IMR-90 (cell line): Measurements from ENCODE around the gene CCDC170. TPM values are rescaled to one million over a fixed set of nuclear protein-coding genes. Genes with fewer than 3 reads are reported as not detected.

Experiments used
- microRNA-seq, 2 experiments: library from miRNA; stranded (forward) in 1 of 2; unstranded in 1 of 2; fragments of 10-50 nt in 1 of 2; fragments of <30 nt in 1 of 2; gene quantifications in 1 of 2; microRNA quantifications in 1 of 2; one replicate each; pipeline versions ENCODE3 to v1.1.0; 2013 to 2020; ENCODE audit not compliant: insufficient read depth in 1 of 2, insufficient read length in 1 of 2, unreplicated experiment in 1 of 2
- polyA plus RNA-seq, 3 experiments: library from polyadenylated mRNA; depleted of rRNA; stranded (reverse); fragments of >200 nt; gene quantifications; 2 replicates each; pipeline ENCODE4 v1.2.3, GENCODE V29; 2012; ENCODE audit warnings: low replicate concordance in 1 of 3
- small RNA-seq, 5 experiments: library from RNA; depleted of rRNA; stranded (forward); fragments of <200 nt; gene quantifications; one replicate each; pipeline ENCODE3, GENCODE V24; 2012
- total RNA-seq: library from RNA; depleted of rRNA; stranded (reverse); fragments of >200 nt; gene quantifications from 2 replicates; pipeline ENCODE4 v1.2.3, GENCODE V29; 2012; rRNA removed

Gene CCDC170
- total and polyA plus RNA-seq, 2 of the 4 experiments (the other 2 are of a cell fraction): 0.12 to 0.54 TPM

Small RNA genes within 50 kb of the gene (microRNA-seq; reads per million reads assigned to microRNA genes)
- not detected for gene RNU6-813P (ENCODE audit: insufficient read depth, insufficient read length)

Small RNA genes within 50 kb of the gene (small RNA-seq; reads per million reads assigned to genes)
- 0 reads per million in 5 experiments for gene RNU6-813P

Other genes starting within 250 kb of the CCDC170 start
- gene ZBTB2, start 102.5 kb upstream of the CCDC170 start, total RNA-seq: 11.7 and 11.8 TPM in 2 replicates
- gene ZBTB2, start 102.5 kb upstream of the CCDC170 start, polyA plus RNA-seq (2012; rRNA removed): 17.7 and 17.8 TPM in 2 replicates
- 24.6 and 32.8 TPM in 2 replicates for gene RMND1, start 41.9 kb upstream of the CCDC170 start, total RNA-seq
- gene RMND1, start 41.9 kb upstream of the CCDC170 start, polyA plus RNA-seq (2012; rRNA removed): 10.6 and 13.1 TPM in 2 replicates